HL-60 (cell line): ENCODE data around the gene DCDC2C.

ENCODE experiments used
- DNase-seq, 2 experiments: peaks; one replicate each; pipeline ENCODE4 v3.0.0-alpha.2; 2010 to 2020; ENCODE audit warnings: low read depth in 1 of 2, low spot score in 1 of 2
- H3K27ac ChIP-seq: fragments of 250-450 bp; sonication (Bioruptor Pico); replicated peaks from 2 replicates; pipeline ENCODE4 v1.5.1; 2020; ENCODE audit warnings: mild to moderate bottlenecking, moderate library complexity
- H3K27me3 ChIP-seq: fragments of 250-450 bp; sonication (Bioruptor Pico); 2 replicates; pipeline ENCODE4 v1.5.1; 2021; ENCODE audit warnings: mild to moderate bottlenecking, moderate library complexity; ENCODE audit not compliant: insufficient read depth, poor library complexity, severe bottlenecking
- H3K4me3 ChIP-seq: replicated peaks from 2 replicates; pipeline ENCODE4 v1.5.1; 2011; ENCODE audit warnings: mild to moderate bottlenecking, control low read depth, low read length; ENCODE audit not compliant: insufficient read depth
- CTCF ChIP-seq: IDR thresholded peaks from one replicate; pipeline ENCODE4 v1.5.1; 2011; ENCODE audit warnings: low read length, control low read depth, inconsistent platforms; ENCODE audit not compliant: insufficient read depth
- GABPA ChIP-seq: IDR thresholded peaks from 2 replicates; pipeline ENCODE4 v1.6.1; 2012; ENCODE audit warnings: low read depth
- POLR2AphosphoS5 ChIP-seq: IDR thresholded peaks from 2 replicates; pipeline ENCODE4 v1.6.1; 2012; ENCODE audit warnings: low read depth
- REST ChIP-seq: IDR thresholded peaks from 2 replicates; pipeline ENCODE4 v1.6.1; 2012; ENCODE audit warnings: low read depth; ENCODE audit not compliant: insufficient replicate concordance
- SPI1 ChIP-seq: IDR thresholded peaks from 2 replicates; pipeline ENCODE4 v1.6.1; 2012; ENCODE audit warnings: low read depth, mild to moderate bottlenecking, borderline replicate concordance

Gene DCDC2C

GRCh38 chr2:3739313-3739712, 35.9 kb downstream of the DCDC2C start:
- DNase-seq = no peak
- Histone ChIP-seq H3K4me3 (no peak overlapping the region), H3K27ac (no peak overlapping the region), H3K27me3 (no peaks in the 10 kb centered on the region)
- TF ChIP-seq SPI1 (no peak), POLR2AphosphoS5 (no peak), CTCF (no peak), GABPA (no peak), REST (no peak)

GRCh38 chr2:3741396-3741795, 38.0 kb downstream of the DCDC2C start:
- TF ChIP-seq REST (no peak), POLR2AphosphoS5 (no peak), CTCF (no peak), GABPA (no peak), SPI1 (no peak)

GRCh38 chr2:3741867-3742602, 38.7 kb downstream of the DCDC2C start:
- Histone ChIP-seq H3K27me3 (no peaks in the 10 kb centered on the region), H3K27ac (no peak overlapping the region), H3K4me3 (no peak overlapping the region)
- TF ChIP-seq CTCF (no peak), SPI1 (no peak), REST (no peak), POLR2AphosphoS5 (no peak), GABPA (no peak)
- DNase-seq = no peak

More at GRCh38 chr2:3741396-3741795, 38.0 kb downstream of the DCDC2C start:
- no peak overlapping the region for H3K27ac ChIP-seq
- no peaks in the 10 kb centered on the region for H3K27me3 ChIP-seq
- H3K4me3 ChIP-seq = no peak overlapping the region
- no peak for DNase-seq
